Neutrophil (primary cell): ENCODE measurements around the gene UROC1.

Source experiments
- H3K27ac ChIP-seq: fragments of 200-600 bp; sonication (generic); 2 replicates; pipeline ENCODE4 v1.5.1; 2016; ENCODE audit warnings: mild to moderate bottlenecking, moderate library complexity
- H3K27me3 ChIP-seq: fragments of 200-600 bp; sonication (generic); 2 replicates; pipeline ENCODE4 v1.6.0; 2016; ENCODE audit warnings: mild to moderate bottlenecking
- H3K36me3 ChIP-seq: fragments of 200-600 bp; sonication (generic); 2 replicates; pipeline ENCODE4 v1.5.1; 2017
- H3K4me1 ChIP-seq, 2 experiments: fragments of 200-600 bp in 1 of 2; sonication (generic) in 1 of 2; 1 replicate in 1 of 2; 2 replicates in 1 of 2; pipeline versions ENCODE4 v1.5.1 to v1.6.1; 2013 to 2016; ENCODE audit warnings: low read depth in 1 of 2, low read length in 1 of 2, mild to moderate bottlenecking in 1 of 2, moderate library complexity in 1 of 2; ENCODE audit not compliant: control insufficient read depth in 1 of 2, insufficient read depth in 1 of 2
- H3K4me3 ChIP-seq, 2 experiments: fragments of 200-600 bp in 1 of 2; sonication (generic) in 1 of 2; 1 replicate in 1 of 2; 2 replicates in 1 of 2; pipeline ENCODE4 v1.5.1; 2013 to 2016; ENCODE audit warnings: low read depth in 1 of 2, low read length in 1 of 2, mild to moderate bottlenecking in 1 of 2, moderate library complexity in 1 of 2
- H3K9me3 ChIP-seq: fragments of 200-600 bp; sonication (generic); 2 replicates; pipeline ENCODE4 v1.5.1; 2016
- CTCF ChIP-seq: fragments of 200-600 bp; sonication (generic); IDR thresholded peaks from 2 replicates; pipeline ENCODE4 v1.5.1; 2016; ENCODE audit warnings: antibody characterized with exemption

Gene UROC1

DNA sequence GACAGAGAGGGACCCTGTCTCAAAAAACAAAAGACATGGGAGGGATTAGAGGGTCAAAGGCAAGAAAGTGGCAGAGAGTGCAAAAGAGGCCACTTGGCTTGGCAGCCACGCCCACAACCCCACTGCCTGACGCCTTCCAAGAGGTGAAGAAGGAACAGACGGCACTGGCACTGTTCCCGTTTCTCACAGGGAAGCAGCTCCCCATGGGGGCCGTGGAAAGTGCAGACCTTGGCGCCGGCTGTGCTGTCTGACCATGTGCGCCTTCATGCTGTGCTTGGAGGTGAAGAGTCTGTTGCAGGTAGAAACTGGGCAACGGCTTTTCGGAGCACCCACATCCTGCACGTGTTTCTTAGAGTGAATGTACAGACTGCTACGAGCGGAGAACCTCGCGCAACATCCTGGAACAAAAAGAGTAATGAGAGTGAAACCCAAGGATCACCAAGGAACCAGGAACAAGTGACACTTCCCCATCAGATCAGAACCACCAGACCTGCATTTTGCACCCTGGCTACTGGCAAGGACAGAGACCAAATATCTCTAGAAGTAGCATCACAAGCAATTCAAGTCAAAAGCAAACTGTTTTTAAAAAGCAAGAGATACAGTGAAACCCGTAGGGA lies 51.5 kb downstream of the UROC1 start:
- Histone ChIP-seq H3K4me1 (peaks cover 49 to 57% of the 10 kb centered on the region in 2 experiments), H3K36me3 (peaks cover 98% of the 10 kb centered on the region), H3K4me3 (no peak overlapping the region), H3K27me3 (no peaks in the 10 kb centered on the region), H3K9me3 (no peaks in the 10 kb centered on the region), H3K27ac (peak overlapping the region; percentile 96)
- no peak for TF ChIP-seq CTCF

GRCh38 chr3:126464997-126465396 lies 52.6 kb downstream of the UROC1 start:
- no peaks in the 10 kb centered on the region for H3K27me3 ChIP-seq
- H3K9me3 ChIP-seq: no peaks in the 10 kb centered on the region
- peak overlapping the region; percentile 96 for H3K27ac ChIP-seq
- H3K36me3 ChIP-seq: peaks cover 96% of the 10 kb centered on the region
- peaks cover 49 to 56% of the 10 kb centered on the region in 2 experiments for H3K4me1 ChIP-seq
- no peak for TF ChIP-seq CTCF
- H3K4me3 ChIP-seq: no peak overlapping the region

- Histone ChIP-seq H3K27me3 (no peaks in the 10 kb centered on the region), H3K9me3 (no peaks in the 10 kb centered on the region), H3K27ac (peak overlapping the region; percentile 96), H3K4me1 (peaks cover 49 to 55% of the 10 kb centered on the region in 2 experiments), H3K4me3 (no peak overlapping the region), H3K36me3 (peaks cover 96% of the 10 kb centered on the region)
- TF ChIP-seq CTCF: no peak
Measured at GRCh38 chr3:126464494-126464893, 53.1 kb downstream of the UROC1 start.

- TF ChIP-seq CTCF: no peak
- Histone ChIP-seq H3K4me1 (peaks cover 51 to 52% of the 10 kb centered on the region in 2 experiments), H3K27ac (peak overlapping the region; percentile 96), H3K4me3 (no peak overlapping the region), H3K36me3 (peaks cover 96% of the 10 kb centered on the region), H3K27me3 (no peaks in the 10 kb centered on the region), H3K9me3 (no peaks in the 10 kb centered on the region)
Measured at GRCh38 chr3:126464093-126464492, 53.5 kb downstream of the UROC1 start.

GRCh38 chr3:126463521-126463920 lies 54.1 kb downstream of the UROC1 start:
- H3K4me3 ChIP-seq: no peak overlapping the region
- no peak overlapping the region for H3K27ac ChIP-seq
- H3K27me3 ChIP-seq: no peaks in the 10 kb centered on the region
- H3K4me1 ChIP-seq: peaks cover 46 to 53% of the 10 kb centered on the region in 2 experiments
- no peak for TF ChIP-seq CTCF
- H3K9me3 ChIP-seq: no peaks in the 10 kb centered on the region
- peaks cover 96% of the 10 kb centered on the region for H3K36me3 ChIP-seq
